ENCODE data around the gene OR4D6. TPM values are rescaled to one million over a fixed set of nuclear protein-coding genes. Genes with fewer than 3 reads are reported as not detected.

Gene OR4D6
- not detected in 2 replicates for total RNA-seq

DNA sequence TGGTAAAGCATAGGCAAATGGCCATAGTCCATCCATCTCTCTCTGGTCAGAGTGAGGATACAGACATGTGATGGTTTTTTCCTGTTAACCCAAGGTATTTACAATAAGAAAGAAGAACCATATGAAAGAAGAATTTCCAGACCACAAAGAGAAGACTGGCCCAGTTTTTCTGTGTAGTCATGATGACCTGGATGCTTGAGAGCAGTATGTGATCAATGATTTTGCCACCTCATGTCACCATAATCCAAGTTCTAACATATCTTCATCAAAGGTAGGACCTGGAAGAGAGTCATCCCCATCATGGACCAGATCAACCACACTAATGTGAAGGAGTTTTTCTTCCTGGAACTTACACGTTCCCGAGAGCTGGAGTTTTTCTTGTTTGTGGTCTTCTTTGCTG is at the start of gene OR4D6:
OR4D6 (plus strand) TSS at position 301 of the 400 bp plus-strand sequence; CDS start at position 301, 0 bp downstream.
- H3K36me3 ChIP-seq (ENCODE audit: control insufficient read depth, insufficient read depth, low read length) = no peaks in the 10 kb centered on the region
- peak; percentile 52 for FAIRE-seq
- TF ChIP-seq CTCF (IDR thresholded peaks at IDR 0.05; ENCODE audit: insufficient read depth, low read length, severe bottlenecking) = no peak
- DNase-seq (ENCODE audit: low read depth) = no peak
- no peak within 1 kb of the TSS for H3K4me3 ChIP-seq (ENCODE audit: low read depth, low read length)
- no peaks in the 10 kb centered on the region for H3K27me3 ChIP-seq (ENCODE audit: control insufficient read depth, insufficient read depth, low read length)

DNA sequence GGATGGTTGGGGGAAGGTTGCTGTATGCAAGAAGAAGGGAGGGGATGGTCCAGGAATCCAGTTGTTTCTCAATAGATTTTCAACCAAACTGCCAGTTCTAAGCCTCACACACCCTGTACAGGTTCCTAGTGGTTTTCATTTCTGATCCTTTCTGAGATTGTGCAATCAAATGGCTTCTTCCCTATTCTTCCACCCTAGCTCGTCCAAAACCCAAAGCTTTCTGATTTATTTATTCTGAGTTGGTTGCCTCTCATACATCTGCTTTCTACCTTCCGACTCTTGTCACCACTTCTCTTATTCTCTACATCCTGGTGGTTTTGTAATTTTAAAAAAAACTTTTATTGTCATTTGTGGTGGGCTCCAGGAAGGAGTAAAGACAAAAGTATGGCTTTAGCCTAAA is 43.1 kb upstream of the OR4D6 start:
- H3K4me3 ChIP-seq (ENCODE audit: low read depth, low read length) = no peak overlapping the region
- no peak for FAIRE-seq
- no peaks in the 10 kb centered on the region for H3K36me3 ChIP-seq (ENCODE audit: control insufficient read depth, insufficient read depth, low read length)
- DNase-seq (ENCODE audit: low read depth) = no peak
- no peaks in the 10 kb centered on the region for H3K27me3 ChIP-seq (ENCODE audit: control insufficient read depth, insufficient read depth, low read length)
- TF ChIP-seq CTCF (IDR thresholded peaks at IDR 0.05; ENCODE audit: insufficient read depth, low read length, severe bottlenecking) = no peak

GRCh38 chr11:59415111-59415510 is 41.6 kb upstream of the OR4D6 start:
- TF ChIP-seq CTCF (IDR thresholded peaks at IDR 0.05; ENCODE audit: insufficient read depth, low read length, severe bottlenecking) = no peak
- DNase-seq (ENCODE audit: low read depth) (no peak), FAIRE-seq (no peak)
- Histone ChIP-seq H3K36me3 (ENCODE audit: control insufficient read depth, insufficient read depth, low read length) (no peaks in the 10 kb centered on the region), H3K27me3 (ENCODE audit: control insufficient read depth, insufficient read depth, low read length) (no peaks in the 10 kb centered on the region), H3K4me3 (ENCODE audit: low read depth, low read length) (no peak overlapping the region)

DNA sequence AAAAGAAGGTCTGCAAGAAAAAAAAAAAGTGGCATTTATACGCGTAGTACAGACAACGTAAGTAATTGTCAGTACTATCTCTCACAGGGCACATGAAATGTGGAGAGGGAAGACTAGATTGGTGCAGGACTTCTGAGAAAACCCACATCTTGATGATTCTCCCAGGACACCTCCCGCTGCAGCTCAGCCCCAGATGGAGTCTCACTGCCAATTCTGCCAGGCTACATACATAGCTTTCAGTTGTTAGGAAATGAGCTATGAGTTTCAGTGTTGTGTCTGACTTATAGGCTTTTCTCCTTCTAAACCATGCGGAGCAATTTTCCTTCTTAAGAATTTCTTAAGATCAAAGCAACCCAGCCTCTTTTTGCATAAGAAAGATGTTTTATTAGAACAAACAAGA is 40.1 kb upstream of the OR4D6 start:
- Histone ChIP-seq H3K36me3 (ENCODE audit: control insufficient read depth, insufficient read depth, low read length) (no peaks in the 10 kb centered on the region), H3K4me3 (ENCODE audit: low read depth, low read length) (no peak overlapping the region), H3K27me3 (ENCODE audit: control insufficient read depth, insufficient read depth, low read length) (no peaks in the 10 kb centered on the region)
- no peak for TF ChIP-seq CTCF (IDR thresholded peaks at IDR 0.05; ENCODE audit: insufficient read depth, low read length, severe bottlenecking)
- DNase-seq (ENCODE audit: low read depth) (no peak), FAIRE-seq (no peak)

- DNase-seq (ENCODE audit: low read depth) = no peak
- no peak for TF ChIP-seq CTCF (IDR thresholded peaks at IDR 0.05; ENCODE audit: insufficient read depth, low read length, severe bottlenecking)
- no peaks in the 10 kb centered on the region for H3K27me3 ChIP-seq (ENCODE audit: control insufficient read depth, insufficient read depth, low read length)
- no peak overlapping the region for H3K4me3 ChIP-seq (ENCODE audit: low read depth, low read length)
- no peak for FAIRE-seq
- H3K36me3 ChIP-seq (ENCODE audit: control insufficient read depth, insufficient read depth, low read length) = no peaks in the 10 kb centered on the region
Observed at GRCh38 chr11:59417023-59417422, 39.7 kb upstream of the OR4D6 start.

DNA sequence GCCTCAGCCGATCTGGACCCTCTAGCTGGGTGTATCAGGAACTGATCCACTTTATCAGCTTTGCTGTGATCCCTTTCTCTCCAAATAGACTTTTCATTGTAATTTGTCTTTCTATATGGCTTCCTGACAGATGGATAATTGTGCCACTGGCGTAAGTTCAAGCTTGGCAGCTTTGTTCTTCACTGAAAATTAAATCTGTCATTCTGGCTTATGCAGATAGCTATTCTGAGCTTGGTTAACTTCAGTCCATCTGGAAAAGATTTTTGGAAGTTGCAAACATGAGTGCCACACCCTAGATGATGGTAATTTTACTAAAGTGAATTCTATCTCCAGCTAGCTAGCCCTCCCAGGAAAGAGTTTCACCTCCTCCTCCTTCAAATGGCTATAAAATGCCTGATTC is 38.6 kb upstream of the OR4D6 start:
- Histone ChIP-seq H3K27me3 (ENCODE audit: control insufficient read depth, insufficient read depth, low read length) (no peaks in the 10 kb centered on the region), H3K36me3 (ENCODE audit: control insufficient read depth, insufficient read depth, low read length) (no peaks in the 10 kb centered on the region), H3K4me3 (ENCODE audit: low read depth, low read length) (no peak overlapping the region)
- DNase-seq (ENCODE audit: low read depth) = no peak
- no peak for TF ChIP-seq CTCF (IDR thresholded peaks at IDR 0.05; ENCODE audit: insufficient read depth, low read length, severe bottlenecking)
- FAIRE-seq = no peak
